Astrocyte (in vitro differentiated cells and primary cell): ENCODE measurements around the gene GRIN3A. TPM values are rescaled to one million over a fixed set of nuclear protein-coding genes. Genes with fewer than 3 reads are reported as not detected.

ENCODE experiments used
- DNase-seq: peaks from one replicate; pipeline ENCODE4 v3.0.0-alpha.2; 2010; ENCODE audit warnings: low read depth
- FAIRE-seq: peaks from 2 replicates; lab custom pipeline; 2011; peaks lifted over from hg19 to GRCh38; lab: Jason Lieb, UNC
- H2AFZ ChIP-seq: 2 replicates; pipeline ENCODE4 v1.6.0; 2012; ENCODE audit warnings: low read depth, low read length, inconsistent platforms
- H3K27ac ChIP-seq: 2 replicates; pipeline ENCODE4 v1.5.1; 2011; ENCODE audit warnings: low read depth, low read length, inconsistent platforms
- H3K27me3 ChIP-seq: 2 replicates; pipeline ENCODE4 v1.6.0; 2011; ENCODE audit warnings: low read length, inconsistent platforms; ENCODE audit not compliant: insufficient read depth
- H3K36me3 ChIP-seq: 2 replicates; pipeline ENCODE4 v1.5.1; 2011; ENCODE audit warnings: low read length, inconsistent platforms; ENCODE audit not compliant: insufficient read depth
- H3K4me1 ChIP-seq: 2 replicates; pipeline ENCODE4 v1.5.1; 2011; ENCODE audit warnings: low read length, inconsistent platforms; ENCODE audit not compliant: insufficient read depth
- H3K4me2 ChIP-seq: 2 replicates; pipeline ENCODE4 v1.6.0; 2012; ENCODE audit warnings: low read length, inconsistent platforms
- H3K4me3 ChIP-seq: 2 replicates; pipeline ENCODE4 v1.5.1; 2011; ENCODE audit warnings: low read depth, mild to moderate bottlenecking, low read length, inconsistent platforms; ENCODE audit not compliant: insufficient read depth
- H3K79me2 ChIP-seq: 2 replicates; pipeline ENCODE4 v1.6.0; 2012; ENCODE audit warnings: mild to moderate bottlenecking, low read length, inconsistent platforms; ENCODE audit not compliant: insufficient read depth
- H3K9ac ChIP-seq: 2 replicates; pipeline ENCODE4 v1.6.0; 2012; ENCODE audit warnings: mild to moderate bottlenecking, low read length, inconsistent platforms
- H3K9me3 ChIP-seq: 2 replicates; pipeline ENCODE4 v1.5.1; 2012; ENCODE audit warnings: low read depth, mild to moderate bottlenecking, low read length, inconsistent platforms; ENCODE audit not compliant: insufficient read depth
- H4K20me1 ChIP-seq: 2 replicates; pipeline ENCODE4 v1.6.0; 2012; ENCODE audit warnings: low read length, inconsistent platforms; ENCODE audit not compliant: insufficient read depth
- H3K27ac Mint-ChIP-seq: one replicate; pipeline ENCODE4 v1.8.0; 2021; ENCODE audit warnings: mild to moderate bottlenecking, mixed read lengths; ENCODE audit not compliant: unreplicated experiment
- H3K27me3 Mint-ChIP-seq: one replicate; pipeline ENCODE4 v1.8.0; 2021; ENCODE audit warnings: low read depth, mixed read lengths; ENCODE audit not compliant: unreplicated experiment
- H3K36me3 Mint-ChIP-seq: one replicate; pipeline ENCODE4 v1.8.0; 2021; ENCODE audit warnings: low read depth, mixed read lengths; ENCODE audit not compliant: unreplicated experiment
- H3K4me1 Mint-ChIP-seq: one replicate; pipeline ENCODE4 v1.8.0; 2021; ENCODE audit warnings: low read depth, mixed read lengths; ENCODE audit not compliant: unreplicated experiment
- H3K4me3 Mint-ChIP-seq: one replicate; pipeline ENCODE4 v1.8.0; 2021; ENCODE audit warnings: mild to moderate bottlenecking, moderate library complexity, mixed read lengths; ENCODE audit not compliant: unreplicated experiment
- H3K9me3 Mint-ChIP-seq: one replicate; pipeline ENCODE4 v1.8.0; 2021; ENCODE audit warnings: mild to moderate bottlenecking, mixed read lengths; ENCODE audit not compliant: unreplicated experiment
- EZH2 ChIP-seq: IDR thresholded peaks from 2 replicates; pipeline ENCODE4 v1.6.1; 2012; ENCODE audit warnings: mild to moderate bottlenecking, low read length, inconsistent platforms; ENCODE audit not compliant: insufficient read depth
- total RNA-seq: library from RNA; stranded (reverse); gene quantifications from 2 replicates; pipeline ENCODE4 v1.2.1, GENCODE V29; 2021
- TF ChIP-seq, protein P1 (sequence below): IDR thresholded peaks from 2 replicates; pipeline ENCODE4 v1.5.1; 2011; ENCODE audit warnings: low read depth, mild to moderate bottlenecking, inconsistent platforms, low read length, moderate library complexity; ENCODE audit not compliant: insufficient read depth

The GRIN3A gene
- total RNA-seq, 1 donor from 2014 or later, result not detected

DNA sequence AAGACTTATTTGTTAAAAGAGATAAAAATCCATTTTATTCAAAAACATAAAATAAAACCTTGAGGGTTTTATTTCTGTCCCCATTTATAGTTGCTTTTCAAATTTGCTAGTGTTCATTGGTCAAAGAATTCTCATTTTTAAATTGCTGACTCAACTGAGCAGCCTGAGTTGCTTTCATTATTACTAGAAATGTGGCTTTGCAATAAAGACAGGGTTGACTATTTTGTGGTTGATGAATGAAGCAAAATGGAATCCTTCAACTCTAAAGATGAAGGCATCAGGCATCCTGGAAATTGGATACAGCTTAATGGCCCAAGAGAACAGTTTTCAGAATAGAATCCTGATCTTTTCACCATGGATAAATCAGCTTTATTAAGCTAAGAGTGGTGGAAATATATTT is 119.7 kb downstream of the GRIN3A start:
- Histone ChIP-seq H3K27ac (no peak overlapping the region), H3K4me1 (no peaks in the 10 kb centered on the region), H3K36me3 (no peaks in the 10 kb centered on the region), H3K27me3 (no peaks in the 10 kb centered on the region), H2AFZ (no peak overlapping the region), H3K9me3 (no peaks in the 10 kb centered on the region), H3K9ac (no peak overlapping the region), H3K79me2 (no peaks in the 10 kb centered on the region), H4K20me1 (no peaks in the 10 kb centered on the region), H3K4me3 (no peak overlapping the region), H3K4me2 (no peak overlapping the region)
- peaks cover 2% of the 10 kb centered on the region for H3K4me1 Mint-ChIP-seq
- DNase-seq, result no peak
- H3K27ac Mint-ChIP-seq, result no peak overlapping the region
- H3K4me3 Mint-ChIP-seq, result no peak overlapping the region
- H3K27me3 Mint-ChIP-seq, result peaks cover 2% of the 10 kb centered on the region
- H3K36me3 Mint-ChIP-seq, result no peaks in the 10 kb centered on the region
- H3K9me3 Mint-ChIP-seq, result no peaks in the 10 kb centered on the region
- TF ChIP-seq EZH2, result no peak
- TF ChIP-seq, protein P1, sequence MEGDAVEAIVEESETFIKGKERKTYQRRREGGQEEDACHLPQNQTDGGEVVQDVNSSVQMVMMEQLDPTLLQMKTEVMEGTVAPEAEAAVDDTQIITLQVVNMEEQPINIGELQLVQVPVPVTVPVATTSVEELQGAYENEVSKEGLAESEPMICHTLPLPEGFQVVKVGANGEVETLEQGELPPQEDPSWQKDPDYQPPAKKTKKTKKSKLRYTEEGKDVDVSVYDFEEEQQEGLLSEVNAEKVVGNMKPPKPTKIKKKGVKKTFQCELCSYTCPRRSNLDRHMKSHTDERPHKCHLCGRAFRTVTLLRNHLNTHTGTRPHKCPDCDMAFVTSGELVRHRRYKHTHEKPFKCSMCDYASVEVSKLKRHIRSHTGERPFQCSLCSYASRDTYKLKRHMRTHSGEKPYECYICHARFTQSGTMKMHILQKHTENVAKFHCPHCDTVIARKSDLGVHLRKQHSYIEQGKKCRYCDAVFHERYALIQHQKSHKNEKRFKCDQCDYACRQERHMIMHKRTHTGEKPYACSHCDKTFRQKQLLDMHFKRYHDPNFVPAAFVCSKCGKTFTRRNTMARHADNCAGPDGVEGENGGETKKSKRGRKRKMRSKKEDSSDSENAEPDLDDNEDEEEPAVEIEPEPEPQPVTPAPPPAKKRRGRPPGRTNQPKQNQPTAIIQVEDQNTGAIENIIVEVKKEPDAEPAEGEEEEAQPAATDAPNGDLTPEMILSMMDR, result no peak
- FAIRE-seq, result no peak

DNA sequence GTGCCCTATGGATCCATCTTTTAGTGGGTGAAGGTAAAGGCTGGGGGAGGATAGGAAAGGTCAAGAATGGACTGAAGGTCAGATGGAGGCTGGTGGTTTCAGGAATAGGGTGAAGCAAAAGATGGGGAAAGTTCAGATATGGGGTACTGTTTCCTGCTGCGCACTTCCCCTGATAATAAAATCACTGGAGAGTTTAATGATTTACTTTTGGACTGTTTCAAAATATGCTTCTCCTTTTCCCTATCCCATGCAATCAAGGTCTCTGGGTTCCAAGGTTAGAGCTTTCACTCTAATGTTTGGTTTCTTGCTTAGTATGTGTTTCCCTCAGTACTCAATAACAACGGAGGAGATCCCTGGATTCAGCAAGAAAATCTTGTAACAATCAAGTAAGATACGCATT is 132.9 kb downstream of the GRIN3A start:
- Histone ChIP-seq H4K20me1 (no peaks in the 10 kb centered on the region), H3K27me3 (peaks cover 2% of the 10 kb centered on the region), H3K4me2 (no peak overlapping the region), H3K27ac (no peak overlapping the region), H3K79me2 (no peaks in the 10 kb centered on the region), H2AFZ (no peak overlapping the region), H3K4me1 (no peaks in the 10 kb centered on the region), H3K36me3 (no peaks in the 10 kb centered on the region), H3K9ac (no peak overlapping the region), H3K4me3 (no peak overlapping the region), H3K9me3 (no peaks in the 10 kb centered on the region)
- TF ChIP-seq, protein P1, result no peak
- TF ChIP-seq EZH2, result no peak
- Mint-ChIP-seq H3K4me3 (no peak overlapping the region), H3K36me3 (no peaks in the 10 kb centered on the region), H3K27ac (no peak overlapping the region), H3K4me1 (no peaks in the 10 kb centered on the region), H3K9me3 (no peaks in the 10 kb centered on the region), H3K27me3 (peaks cover 9% of the 10 kb centered on the region)
- no peak for DNase-seq
- FAIRE-seq, result no peak

DNA sequence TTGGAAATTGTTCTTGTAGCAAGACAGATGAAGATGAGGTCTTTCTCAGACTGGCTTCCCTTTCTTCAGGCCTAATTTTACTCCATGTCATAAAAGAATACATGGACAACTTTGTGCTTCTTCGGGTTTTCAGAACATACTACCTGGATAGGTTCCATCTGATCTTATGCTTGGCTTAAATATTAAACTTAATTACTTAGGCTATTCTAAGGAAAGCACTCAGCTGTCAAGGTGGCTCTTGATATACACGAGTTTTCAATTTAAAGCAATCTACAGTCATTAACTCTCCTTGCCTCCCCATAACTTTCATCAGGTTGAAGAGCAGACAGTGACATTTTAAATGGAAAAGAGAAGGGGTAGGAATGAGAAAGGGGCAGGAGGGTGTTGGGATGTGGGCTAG is 134.2 kb downstream of the GRIN3A start:
- no peak for TF ChIP-seq EZH2
- TF ChIP-seq, protein P1, result no peak
- Histone ChIP-seq H3K27me3 (peaks cover 8% of the 10 kb centered on the region), H3K9me3 (no peaks in the 10 kb centered on the region), H3K4me1 (no peaks in the 10 kb centered on the region), H3K79me2 (no peaks in the 10 kb centered on the region), H3K4me2 (no peak overlapping the region), H4K20me1 (no peaks in the 10 kb centered on the region), H3K27ac (no peak overlapping the region), H3K4me3 (no peak overlapping the region), H2AFZ (no peak overlapping the region), H3K9ac (no peak overlapping the region), H3K36me3 (no peaks in the 10 kb centered on the region)
- H3K27me3 Mint-ChIP-seq, result peaks cover 11% of the 10 kb centered on the region
- H3K4me3 Mint-ChIP-seq, result no peak overlapping the region
- H3K27ac Mint-ChIP-seq, result no peak overlapping the region
- H3K4me1 Mint-ChIP-seq, result no peaks in the 10 kb centered on the region
- no peaks in the 10 kb centered on the region for H3K9me3 Mint-ChIP-seq
- FAIRE-seq (no peak), DNase-seq (no peak)
- no peaks in the 10 kb centered on the region for H3K36me3 Mint-ChIP-seq
